Endodermal cell (in vitro differentiated cells): ENCODE measurements around the gene CDH4. TPM values are rescaled to one million over a fixed set of nuclear protein-coding genes. Genes with fewer than 3 reads are reported as not detected.

Experiments used
- DNase-seq: peaks from one replicate; pipeline ENCODE4 v3.0.0-alpha.2; 2017
- H3K27ac ChIP-seq: 2 replicates; pipeline ENCODE4 v1.5.1; 2013; ENCODE audit warnings: mild to moderate bottlenecking, low read depth, low read length, moderate library complexity
- H3K27me3 ChIP-seq: 2 replicates; pipeline ENCODE4 v1.6.1; 2013; ENCODE audit warnings: mild to moderate bottlenecking, low read length, moderate library complexity; ENCODE audit not compliant: insufficient read depth, control insufficient read depth, poor library complexity, severe bottlenecking
- H3K36me3 ChIP-seq: 2 replicates; pipeline ENCODE4 v1.7.0; 2013; ENCODE audit warnings: mild to moderate bottlenecking, low read length, moderate library complexity; ENCODE audit not compliant: control insufficient read depth, insufficient read depth
- H3K4me1 ChIP-seq: one replicate; pipeline ENCODE4 v1.7.0; 2013; ENCODE audit warnings: low read length; ENCODE audit not compliant: control insufficient read depth, insufficient read depth
- H3K4me3 ChIP-seq: 2 replicates; pipeline ENCODE4 v1.5.1; 2013; ENCODE audit warnings: mild to moderate bottlenecking, low read length, moderate library complexity
- H3K9ac ChIP-seq: 2 replicates; pipeline ENCODE4 v1.6.1; 2013; ENCODE audit warnings: mild to moderate bottlenecking, low read length, moderate library complexity; ENCODE audit not compliant: poor library complexity, severe bottlenecking; ENCODE audit errors: extremely low read depth
- H3K9me3 ChIP-seq: 2 replicates; pipeline ENCODE4 v1.6.1; 2013; ENCODE audit warnings: mild to moderate bottlenecking, low read length, moderate library complexity; ENCODE audit not compliant: control insufficient read depth
- H3K27ac Mint-ChIP-seq: 2 replicates; pipeline ENCODE4 v1.8.0; 2020; ENCODE audit warnings: mixed read lengths
- H3K27me3 Mint-ChIP-seq: 2 replicates; pipeline ENCODE4 v1.8.0; 2021; ENCODE audit warnings: mild to moderate bottlenecking, mixed read lengths; ENCODE audit not compliant: insufficient read depth
- H3K36me3 Mint-ChIP-seq: 2 replicates; pipeline ENCODE4 v1.8.0; 2020; ENCODE audit warnings: low read depth, mixed read lengths
- H3K4me1 Mint-ChIP-seq: 2 replicates; pipeline ENCODE4 v1.8.0; 2020; ENCODE audit warnings: mixed read lengths
- H3K4me3 Mint-ChIP-seq: 2 replicates; pipeline ENCODE4 v1.8.0; 2020; ENCODE audit warnings: mild to moderate bottlenecking, moderate library complexity, mixed read lengths
- H3K9me3 Mint-ChIP-seq: 2 replicates; pipeline ENCODE4 v1.8.0; 2020; ENCODE audit warnings: mild to moderate bottlenecking, mixed read lengths
- CTCF ChIP-seq: fragments of 200-600 bp; sonication (generic); conservative IDR thresholded peaks from 2 replicates; pipeline ENCODE4 v1.5.0; 2021; ENCODE audit warnings: antibody characterized with exemption, mild to moderate bottlenecking
- WGBS, 2 experiments: methylation state at CpG; one replicate each; pipeline versions ENCODE4 v1.1.5 to v1.1.7; 2013; ENCODE audit warnings: missing lambda C conversion rate in 2 of 2, mixed read lengths in 1 of 2; ENCODE audit not compliant: insufficient coverage in 1 of 2, insufficient read length in 1 of 2; 5-methylcytosine and 5-hydroxymethylcytosine counted together
- total RNA-seq, 2 donors: library from RNA; stranded (reverse); fragmentation: NEBNext Ultra II Directional in 1 of 2; extraction: Animal tissue kit (Norgen Biotek cat#: 25700) in 1 of 2; gene quantifications; 2 replicates in 1 of 2; 3 replicates in 1 of 2; pipeline ENCODE4 v1.2.1, GENCODE V29; 2021

CDH4 gene
- total RNA-seq, 2 donors from 2014 or later: 1.8 to 5.8 TPM

- no peak for TF ChIP-seq CTCF
- Mint-ChIP-seq H3K27ac (no peak overlapping the region), H3K36me3 (peaks cover 9% of the 10 kb centered on the region), H3K9me3 (peaks cover 39% of the 10 kb centered on the region), H3K4me1 (peaks cover 5% of the 10 kb centered on the region), H3K4me3 (no peak overlapping the region), H3K27me3 (peaks cover 32% of the 10 kb centered on the region)
- H3K36me3 ChIP-seq: no peaks in the 10 kb centered on the region
- peaks cover 20% of the 10 kb centered on the region for H3K9me3 ChIP-seq
- no peak for DNase-seq
- H3K4me1 ChIP-seq: no peaks in the 10 kb centered on the region
- no peak overlapping the region for H3K4me3 ChIP-seq
- WGBS, 2 experiments: 92 to 96% methylated on average over 11 of the region's 11 CpGs
- H3K27me3 ChIP-seq: no peaks in the 10 kb centered on the region
- H3K9ac ChIP-seq: no peak overlapping the region
- no peak overlapping the region for H3K27ac ChIP-seq
Observed at GRCh38 chr20:61385296-61385695, 133.2 kb downstream of the CDH4 start.

GRCh38 chr20:61385731-61386130 lies 133.7 kb downstream of the CDH4 start:
- Histone ChIP-seq H3K4me1 (no peaks in the 10 kb centered on the region), H3K27ac (no peak overlapping the region), H3K9ac (no peak overlapping the region), H3K9me3 (peaks cover 20% of the 10 kb centered on the region), H3K27me3 (no peaks in the 10 kb centered on the region), H3K36me3 (no peaks in the 10 kb centered on the region), H3K4me3 (no peak overlapping the region)
- WGBS, 2 experiments: 90 to 92% methylated on average over 4 to 10 of the region's 10 CpGs
- Mint-ChIP-seq H3K9me3 (peaks cover 39% of the 10 kb centered on the region), H3K36me3 (peaks cover 9% of the 10 kb centered on the region), H3K27me3 (peaks cover 32% of the 10 kb centered on the region), H3K4me3 (no peak overlapping the region), H3K27ac (no peak overlapping the region), H3K4me1 (peaks cover 5% of the 10 kb centered on the region)
- no peak for TF ChIP-seq CTCF
- no peak for DNase-seq

- H3K9me3 ChIP-seq: peaks cover 16% of the 10 kb centered on the region
- no peak overlapping the region for H3K9ac ChIP-seq
- 39 to 54% methylated on average over 9 to 13 of the region's 13 CpGs for WGBS, 2 experiments
- peaks cover 7% of the 10 kb centered on the region for H3K36me3 Mint-ChIP-seq
- H3K27ac Mint-ChIP-seq: no peak overlapping the region
- H3K4me3 Mint-ChIP-seq: no peak overlapping the region
- DNase-seq: peak; percentile 85
- H3K4me1 ChIP-seq: no peaks in the 10 kb centered on the region
- peaks cover 13% of the 10 kb centered on the region for H3K4me1 Mint-ChIP-seq
- peaks cover 26% of the 10 kb centered on the region for H3K27me3 Mint-ChIP-seq
- no peaks in the 10 kb centered on the region for H3K27me3 ChIP-seq
- H3K36me3 ChIP-seq: no peaks in the 10 kb centered on the region
- H3K9me3 Mint-ChIP-seq: peaks cover 26% of the 10 kb centered on the region
- no peak overlapping the region for H3K27ac ChIP-seq
- TF ChIP-seq CTCF: no peak
- no peak overlapping the region for H3K4me3 ChIP-seq
Observed at GRCh38 chr20:61387204-61387953, 135.3 kb downstream of the CDH4 start.
